H1 (cell line): Measurements from ENCODE around the gene PIK3C2G.

Experiments used
- EZH2 ChIP-seq: fragments of 200-600 bp; sonication (generic); IDR thresholded peaks from 2 replicates; pipeline ENCODE4 v1.7.1; 2012; ENCODE audit warnings: low read depth, mild to moderate bottlenecking, moderate library complexity, low read length, inconsistent platforms; ENCODE audit not compliant: severe bottlenecking
- FOSL1 ChIP-seq: IDR thresholded peaks from 2 replicates; pipeline ENCODE4 v1.6.1; 2011; ENCODE audit warnings: mild to moderate bottlenecking, low read depth, low read length, moderate library complexity; ENCODE audit not compliant: insufficient read depth
- POLR2A ChIP-seq, 2 experiments: IDR thresholded peaks; 1 replicate in 1 of 2; 2 replicates in 1 of 2; pipeline ENCODE4 v1.6.1; 2011; ENCODE audit warnings: low read depth in 2 of 2, low read length in 2 of 2, mild to moderate bottlenecking in 2 of 2; ENCODE audit errors: control extremely low read depth in 1 of 2
- RAD21 ChIP-seq, 2 experiments: IDR thresholded peaks in 1 of 2; conservative IDR thresholded peaks in 1 of 2; 2 replicates each; pipeline ENCODE4 v1.6.1; 2011; ENCODE audit warnings: low read depth in 2 of 2, low read length in 2 of 2, improper control_type of control experiment in 1 of 2, inconsistent platforms in 1 of 2, mild to moderate bottlenecking in 1 of 2, moderate library complexity in 1 of 2
- RBBP5 ChIP-seq: IDR thresholded peaks from 2 replicates; pipeline ENCODE4 v1.7.1; 2012; ENCODE audit warnings: low read depth, mild to moderate bottlenecking, inconsistent platforms, low read length, moderate library complexity, borderline replicate concordance
- SIN3A ChIP-seq, 2 experiments: IDR thresholded peaks in 1 of 2; conservative IDR thresholded peaks in 1 of 2; 2 replicates each; pipeline ENCODE4 v1.6.1; 2011 to 2012; ENCODE audit warnings: low read length in 2 of 2, improper control_type of control experiment in 1 of 2, low read depth in 1 of 2, mild to moderate bottlenecking in 1 of 2
- TF ChIP-seq, protein P1 (sequence below): IDR thresholded peaks from 2 replicates; pipeline ENCODE4 v1.6.1; 2011; ENCODE audit warnings: low read length, improper control_type of control experiment

DNA sequence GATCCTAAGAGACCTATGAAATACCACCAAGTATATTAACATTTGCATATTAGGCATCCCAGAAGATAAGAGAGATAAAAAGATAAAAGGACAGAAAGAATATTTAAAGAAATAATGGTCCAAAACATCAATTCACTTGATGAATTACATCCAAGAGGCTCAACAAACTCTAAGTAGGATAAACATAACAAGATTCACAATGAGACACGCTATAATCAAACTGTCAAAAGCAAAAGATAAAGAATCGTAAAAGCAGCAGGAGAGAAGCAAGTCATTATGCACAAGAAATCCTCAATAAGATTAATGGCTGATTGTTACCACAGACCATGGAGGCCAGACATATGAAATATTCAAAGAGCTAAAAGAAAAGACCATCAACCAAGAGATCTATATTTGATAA lies 396.9 kb downstream of the PIK3C2G start:
- TF ChIP-seq FOSL1 (no peak), RBBP5 (no peak), RAD21 (IDR thresholded peaks at IDR 0.05 in 1 of 2, conservative IDR thresholded peaks at IDR 0.05 in 1 of 2; ENCODE audit: low read depth in 2 of 2, low read length in 2 of 2) (no peak), POLR2A (IDR thresholded peaks at IDR 0.05; ENCODE audit: control extremely low read depth in 1 of 2, low read depth in 2 of 2, low read length in 2 of 2) (no peak), EZH2 (no peak), SIN3A (conservative IDR thresholded peaks at IDR 0.05 in 1 of 2, IDR thresholded peaks at IDR 0.05 in 1 of 2; ENCODE audit: low read depth in 1 of 2, low read length in 2 of 2) (no peak)
- TF ChIP-seq, protein P1, sequence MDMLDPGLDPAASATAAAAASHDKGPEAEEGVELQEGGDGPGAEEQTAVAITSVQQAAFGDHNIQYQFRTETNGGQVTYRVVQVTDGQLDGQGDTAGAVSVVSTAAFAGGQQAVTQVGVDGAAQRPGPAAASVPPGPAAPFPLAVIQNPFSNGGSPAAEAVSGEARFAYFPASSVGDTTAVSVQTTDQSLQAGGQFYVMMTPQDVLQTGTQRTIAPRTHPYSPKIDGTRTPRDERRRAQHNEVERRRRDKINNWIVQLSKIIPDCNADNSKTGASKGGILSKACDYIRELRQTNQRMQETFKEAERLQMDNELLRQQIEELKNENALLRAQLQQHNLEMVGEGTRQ, result no peak
